SK-N-SH treated with all-trans-retinoic acid at 6 μM for 48 hours (cell line): Measurements from ENCODE around the gene ARHGDIB.
A peak's percentile ranks its signal among the peaks of the same experiment; 100 is the strongest.

Experiments used
- ATAC-seq: fragments of 200-7000 bp; cut with Tn5 transposase; 3 replicates; pipeline ENCODE4 v1.9.1; 2020; ENCODE audit warnings: mild to moderate bottlenecking, moderate library complexity
- CSDC2 ChIP-seq: fragments of 250-450 bp; sonication (Bioruptor Pico); IDR thresholded peaks from 2 replicates; pipeline ENCODE4 v1.5.0; 2020; ENCODE audit warnings: mild to moderate bottlenecking, moderate library complexity
- CSRNP3 ChIP-seq: fragments of 250-450 bp; sonication (Bioruptor Pico); IDR thresholded peaks from 2 replicates; pipeline ENCODE4 v1.5.1; 2021; ENCODE audit warnings: mild to moderate bottlenecking, moderate library complexity
- ESRRG ChIP-seq: fragments of 250-450 bp; sonication (Bioruptor Pico); IDR thresholded peaks from 2 replicates; pipeline ENCODE4 v1.6.1; 2021; ENCODE audit warnings: mild to moderate bottlenecking
- GLIS3 ChIP-seq: fragments of 250-450 bp; sonication (Bioruptor Pico); IDR thresholded peaks from 2 replicates; pipeline ENCODE4 v1.5.0; 2020; ENCODE audit warnings: mild to moderate bottlenecking, moderate library complexity
- ISL1 ChIP-seq: fragments of 250-450 bp; sonication (Bioruptor Pico); IDR thresholded peaks from 2 replicates; pipeline ENCODE4 v2.1.2; 2022; ENCODE audit warnings: mild to moderate bottlenecking, moderate library complexity
- OSR1 ChIP-seq: fragments of 250-450 bp; sonication (Bioruptor Pico); IDR thresholded peaks from 2 replicates; pipeline ENCODE4 v1.8.0; 2022; ENCODE audit warnings: moderate library complexity, mild to moderate bottlenecking, inconsistent platforms
- PATZ1 ChIP-seq: fragments of 250-450 bp; sonication (Bioruptor Pico); IDR thresholded peaks from 2 replicates; pipeline ENCODE4 v1.8.0; 2020; ENCODE audit warnings: mild to moderate bottlenecking, moderate library complexity, borderline replicate concordance
- PPARA ChIP-seq: fragments of 250-450 bp; sonication (Bioruptor Pico); IDR thresholded peaks from 2 replicates; pipeline ENCODE4 v1.5.0; 2020; ENCODE audit warnings: mild to moderate bottlenecking, borderline replicate concordance
- ZC3H10 ChIP-seq: fragments of 250-450 bp; sonication (Bioruptor Pico); IDR thresholded peaks from 2 replicates; pipeline ENCODE4 v1.5.1; 2021; ENCODE audit warnings: mild to moderate bottlenecking, moderate library complexity
- ZFP30 ChIP-seq: fragments of 450-650 bp; formaldehyde crosslinking; IDR thresholded peaks from 2 replicates; pipeline ENCODE4 v1.5.0; 2022; ENCODE audit warnings: mild to moderate bottlenecking, moderate library complexity
- ZNF8 ChIP-seq: fragments of 450-650 bp; formaldehyde crosslinking; IDR thresholded peaks from 2 replicates; pipeline ENCODE4 v1.5.0; 2020; ENCODE audit warnings: mild to moderate bottlenecking, moderate library complexity

Gene ARHGDIB

GRCh38 chr12:14892726-14893505 is 68.5 kb downstream of the ARHGDIB start:
- ATAC-seq: peak; percentile 90

More at GRCh38 chr12:14892726-14893505, 68.5 kb downstream of the ARHGDIB start:
- TF ChIP-seq CSDC2 (CRISPR knock-in tag) (no peak), ZNF8 (CRISPR knock-in tag) (no peak), ZC3H10 (CRISPR knock-in tag) (no peak), OSR1 (CRISPR knock-in tag) (no peak), CSRNP3 (CRISPR knock-in tag) (no peak), PATZ1 (no peak), ISL1 (CRISPR knock-in tag) (no peak), GLIS3 (no peak), PPARA (no peak), ZFP30 (CRISPR knock-in tag) (no peak), ESRRG (CRISPR knock-in tag) (no peak)
